ENCODE results near the gene SOX15.

- TF ChIP-seq CTCF (IDR thresholded peaks at IDR 0.05) = peak; percentile 77 to 90 (median 84)
- no peak for TF ChIP-seq POLR2A (IDR thresholded peaks at IDR 0.05)
These were observed 558 bp downstream of the SOX15 start for GRCh38 chr17:7589204-7589868.
